K562 treated with DMSO at 1 percent for 48 hours (cell line): ENCODE measurements around the gene LRATD1. TPM values are rescaled to one million over a fixed set of nuclear protein-coding genes. Genes with fewer than 3 reads are reported as not detected.

ENCODE experiments used
- total RNA-seq: library from RNA; unstranded; fragments of 300-600 nt; gene quantifications from 2 replicates; pipeline ENCODE4 v1.2.3, GENCODE V29; 2022; ENCODE audit warnings: low replicate concordance; ENCODE audit errors: extremely low read depth

The LRATD1 gene, protein sequence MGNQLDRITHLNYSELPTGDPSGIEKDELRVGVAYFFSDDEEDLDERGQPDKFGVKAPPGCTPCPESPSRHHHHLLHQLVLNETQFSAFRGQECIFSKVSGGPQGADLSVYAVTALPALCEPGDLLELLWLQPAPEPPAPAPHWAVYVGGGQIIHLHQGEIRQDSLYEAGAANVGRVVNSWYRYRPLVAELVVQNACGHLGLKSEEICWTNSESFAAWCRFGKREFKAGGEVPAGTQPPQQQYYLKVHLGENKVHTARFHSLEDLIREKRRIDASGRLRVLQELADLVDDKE
- total RNA-seq = not detected in 2 replicates

GRCh38 chr2:14632133-14632936 lies at the start of gene LRATD1:
Gene LRATD1 (plus strand): TSS chr2:14632717. CDS start chr2:14633980, 1,263 bp downstream.

